NCI-H526 treated with DMSO at 0.1 percent for 48 hours (cell line): ENCODE results near the gene IFT80.
"Not testable (repeated sequence)": the region's sequence is repeated elsewhere in the genome, so short reads cannot be mapped to it uniquely, and the experiment has no call there.

Experiments
- DNase-seq: peaks from one replicate; lab custom pipeline; 2025; lab: John Stamatoyannopoulos, UW

IFT80 gene

GRCh38 chr3:160365869-160366522 is 33.0 kb downstream of the IFT80 start:
- DNase-seq = no peak

DNA sequence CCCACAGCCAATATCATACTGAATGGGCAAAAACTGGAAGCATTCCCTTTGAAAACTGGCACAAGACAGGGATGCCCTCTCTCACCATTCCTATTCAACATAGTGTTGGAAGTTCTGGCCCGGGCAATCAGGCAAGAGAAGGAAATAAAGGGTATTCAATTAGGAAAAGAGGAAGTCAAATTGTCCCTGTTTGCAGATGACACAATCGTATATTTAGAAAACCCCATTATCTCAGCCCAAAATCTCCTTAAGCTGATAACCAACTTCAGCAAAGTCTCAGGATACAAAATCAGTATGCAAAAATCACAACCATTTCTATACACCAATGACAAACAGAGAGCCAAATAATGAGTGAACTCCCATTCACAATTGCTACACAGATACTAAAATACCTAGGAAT is 36.1 kb downstream of the IFT80 start:
- DNase-seq = not testable (repeated sequence)

- DNase-seq = no peak
These were observed 43.2 kb downstream of the IFT80 start for GRCh38 chr3:160355826-160356225.

- no peak for DNase-seq
These were observed 52.5 kb downstream of the IFT80 start for GRCh38 chr3:160346511-160346910.

GRCh38 chr3:160343132-160343531 is 55.9 kb downstream of the IFT80 start:
- peak; percentile 42 for DNase-seq

GRCh38 chr3:160340351-160340750 is 58.7 kb downstream of the IFT80 start:
- no peak for DNase-seq

DNA sequence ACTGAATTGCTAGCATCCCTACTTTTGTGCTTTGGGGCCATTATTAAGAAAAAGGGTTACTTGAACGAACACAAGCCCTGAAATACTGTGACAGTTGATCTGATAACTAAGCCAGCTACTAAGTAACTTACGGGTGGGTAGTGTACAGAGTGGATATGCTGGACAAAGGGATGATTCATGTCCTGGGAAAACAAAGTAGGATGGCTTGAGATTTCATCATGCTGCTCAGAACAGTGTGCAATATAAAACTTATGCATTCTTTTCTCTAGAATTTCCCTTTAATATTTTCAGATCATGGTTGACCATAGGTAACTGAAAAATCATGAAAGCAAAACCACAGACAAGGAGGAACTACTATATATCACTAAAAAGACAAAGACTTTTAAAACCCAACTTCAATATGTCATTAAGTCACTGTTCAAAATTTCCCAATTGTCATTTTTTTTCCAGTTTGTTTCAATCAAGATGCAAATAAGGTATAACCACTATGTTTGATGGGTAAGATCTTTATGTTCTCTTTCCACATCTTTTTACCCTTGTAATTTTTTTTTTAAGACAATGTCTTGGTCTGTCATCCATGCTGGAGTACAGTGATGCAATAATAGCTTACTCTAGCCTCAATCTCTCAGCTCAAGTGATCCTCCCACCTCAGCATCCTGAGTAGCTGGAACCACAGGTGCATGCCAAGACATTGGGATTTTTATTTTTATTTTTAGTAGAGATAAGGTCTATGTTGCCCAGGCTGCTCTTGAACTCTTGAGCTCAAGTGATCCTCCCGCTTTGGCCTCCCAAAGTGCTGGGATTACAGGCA is 67.7 kb downstream of the IFT80 start:
- DNase-seq = no peak

DNA sequence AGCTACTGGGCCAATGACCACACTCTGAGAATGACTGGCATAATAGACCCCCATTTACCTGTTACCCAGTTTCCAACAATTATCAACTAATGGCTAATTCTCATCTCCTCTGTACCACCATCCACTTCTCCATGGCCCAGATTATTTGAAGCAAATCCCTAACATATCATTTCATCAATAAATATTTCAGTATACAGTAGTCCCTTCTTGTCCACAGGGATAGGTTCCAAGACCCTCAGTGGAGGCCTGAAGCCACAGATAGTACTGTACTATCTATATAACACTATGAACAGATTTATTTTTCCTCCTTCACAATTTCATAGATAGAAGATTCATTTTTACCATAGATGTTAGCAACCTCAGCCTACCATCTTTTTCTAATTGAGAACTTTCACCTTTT is 68.3 kb downstream of the IFT80 start:
- no peak for DNase-seq

DNA sequence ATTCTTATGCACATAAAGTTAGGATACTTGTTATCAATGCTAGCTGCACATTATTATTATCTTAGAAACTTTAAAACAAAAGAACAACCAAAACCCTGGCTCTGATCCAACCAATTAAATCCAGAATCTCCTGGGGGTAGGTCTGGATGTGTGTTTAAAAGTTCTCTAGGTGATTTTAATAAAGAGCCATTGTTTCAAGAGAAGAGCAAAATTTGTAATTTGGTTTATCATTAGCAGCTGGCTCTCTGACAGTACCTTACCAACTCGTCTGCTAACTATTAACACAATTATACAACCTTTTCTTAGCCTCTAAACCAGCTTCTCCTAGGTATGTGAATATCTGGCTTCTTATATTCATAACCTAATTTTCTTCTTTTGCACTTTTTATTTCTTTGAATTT is 68.9 kb downstream of the IFT80 start:
- DNase-seq = no peak

DNA sequence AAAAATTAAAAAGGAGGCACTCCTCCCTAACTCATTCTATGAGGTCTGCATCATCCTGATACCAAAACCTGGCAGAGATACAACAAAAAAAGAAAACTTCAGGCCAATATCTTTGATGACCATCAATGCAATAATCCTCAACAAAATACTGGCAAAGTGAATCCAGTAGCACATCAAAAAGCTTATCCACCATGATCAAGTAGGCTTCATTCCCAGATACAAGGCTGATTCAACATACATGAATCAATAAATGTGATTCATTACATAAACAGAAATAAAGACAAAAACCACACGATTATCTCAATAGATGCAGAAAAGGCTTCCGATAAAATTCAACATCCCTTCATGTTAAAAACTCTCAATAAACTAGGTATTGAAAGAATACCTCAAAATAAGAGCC is 72.7 kb downstream of the IFT80 start:
- not testable (repeated sequence) for DNase-seq

- DNase-seq = not testable (repeated sequence)
These were observed 77.2 kb downstream of the IFT80 start for GRCh38 chr3:160321821-160322220.

- DNase-seq = no peak
These were observed 79.7 kb downstream of the IFT80 start for GRCh38 chr3:160319322-160319721.

- no peak for DNase-seq
These were observed 84.0 kb downstream of the IFT80 start for GRCh38 chr3:160314995-160315394.

GRCh38 chr3:160312014-160312624 is 86.9 kb downstream of the IFT80 start:
- no peak for DNase-seq

GRCh38 chr3:160302806-160303205 is 96.2 kb downstream of the IFT80 start:
- no peak for DNase-seq

DNA sequence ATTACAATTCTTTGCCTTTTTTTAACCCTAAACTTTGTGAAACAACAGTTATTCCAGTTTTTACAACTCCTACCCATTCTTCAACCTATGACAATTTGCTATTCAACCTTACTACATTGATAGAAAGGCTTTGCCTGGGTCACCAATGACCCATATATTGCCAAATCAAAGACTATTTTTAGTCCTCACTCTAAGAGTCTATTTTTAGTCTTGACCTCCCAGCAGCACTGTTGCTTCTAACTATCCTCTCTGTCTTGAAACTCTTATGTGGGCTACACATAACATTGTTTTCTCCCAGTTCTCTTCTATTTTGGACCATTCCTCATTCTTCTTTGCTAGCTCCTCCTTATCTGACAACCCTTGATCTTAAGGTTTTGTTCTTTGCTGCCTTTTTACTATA is 102.4 kb downstream of the IFT80 start:
- DNase-seq = no peak

DNA sequence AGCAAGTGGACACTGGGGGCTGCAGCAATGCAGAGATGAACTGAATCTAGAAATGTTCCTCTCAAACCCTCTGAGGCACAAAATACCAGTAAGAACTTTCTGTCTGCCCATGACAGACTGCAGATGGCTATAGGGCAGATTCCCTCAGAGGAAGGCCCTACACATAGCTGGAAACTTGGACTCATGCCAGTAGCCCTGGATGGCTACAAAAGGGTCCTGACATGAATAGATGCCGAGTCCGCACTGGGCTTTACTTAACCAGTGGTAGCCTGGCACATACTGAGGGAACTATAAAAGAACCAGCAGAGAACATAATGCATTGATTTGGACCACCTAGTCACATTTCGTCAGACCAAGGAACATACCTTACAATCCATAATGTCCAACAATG is 107.1 kb downstream of the IFT80 start:
- no peak for DNase-seq

GRCh38 chr3:160291290-160291908 is 107.6 kb downstream of the IFT80 start:
- DNase-seq = no peak

- no peak for DNase-seq
These were observed 111.4 kb downstream of the IFT80 start for GRCh38 chr3:160287666-160288065.

DNA sequence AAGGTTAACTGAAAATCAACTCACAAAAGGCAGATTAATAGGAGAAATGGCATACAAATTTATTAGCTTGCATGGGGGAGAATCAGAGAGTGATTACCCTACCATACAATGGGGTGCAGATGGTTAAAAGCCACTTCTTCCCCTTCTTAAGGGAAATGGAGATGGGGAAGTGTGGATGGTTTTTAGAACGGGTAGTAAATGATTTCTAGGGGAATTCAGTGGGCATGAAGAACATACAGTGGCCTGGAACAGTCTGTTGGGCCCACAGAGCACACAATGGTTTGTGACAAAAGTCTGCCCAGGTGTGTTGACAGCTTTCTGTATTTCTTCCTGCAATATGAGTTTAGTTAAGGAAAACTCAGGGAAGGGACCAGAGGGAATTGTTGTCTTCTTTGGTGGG is 112.8 kb downstream of the IFT80 start:
- no peak for DNase-seq

GRCh38 chr3:160280836-160281235 is 118.2 kb downstream of the IFT80 start:
- no peak for DNase-seq

DNA sequence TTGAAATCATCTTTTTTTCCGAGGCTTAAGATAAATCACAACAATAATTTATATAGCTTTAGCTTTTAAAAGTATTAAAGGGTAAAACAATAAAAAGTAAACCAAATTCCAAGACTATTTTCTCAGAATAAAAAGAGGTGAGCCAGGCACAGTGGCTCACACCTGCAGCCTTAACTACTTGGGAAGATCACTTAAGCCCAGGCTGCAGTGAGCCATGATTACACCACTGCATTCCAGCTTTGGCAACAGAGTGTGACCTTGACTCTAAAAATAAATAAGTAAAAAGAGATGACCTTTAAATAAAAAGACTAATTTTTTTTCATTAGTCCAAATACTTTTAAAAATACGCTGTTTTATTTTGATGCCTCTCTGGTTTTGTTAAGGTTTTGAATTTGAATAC is 119.4 kb downstream of the IFT80 start:
- DNase-seq = no peak

- peak; percentile 54 for DNase-seq
These were observed 120.8 kb downstream of the IFT80 start for GRCh38 chr3:160278210-160278609.
